NCI-H446 (cell line): ENCODE data around the gene ZNF106.

Experiments used
- DNase-seq, 2 experiments: peaks; one replicate each; lab custom pipeline; 2025; lab: John Stamatoyannopoulos, UW

ZNF106 gene

GRCh38 chr15:42490671-42491538 lies at the start of gene ZNF106:
Gene ZNF106, minus strand, starts transcription at chr15:42491141. Its CDS starts 18,852 bp downstream, at chr15:42472289.
- DNase-seq: peak; percentile 70 to 87

- no peak for DNase-seq
These were observed 42.3 kb upstream of the ZNF106 start for GRCh38 chr15:42533246-42533645.

GRCh38 chr15:42528970-42529369 lies 38.0 kb upstream of the ZNF106 start:
- DNase-seq: no peak

GRCh38 chr15:42523331-42523730 lies 32.4 kb upstream of the ZNF106 start:
- no peak for DNase-seq

- DNase-seq: no peak
These were observed 20.1 kb upstream of the ZNF106 start for GRCh38 chr15:42511007-42511391.

GRCh38 chr15:42510258-42511006 lies 19.5 kb upstream of the ZNF106 start:
- no peak for DNase-seq

- DNase-seq: no peak
These were observed 17.3 kb upstream of the ZNF106 start for GRCh38 chr15:42508263-42508690.

GRCh38 chr15:42507514-42507913 lies 16.6 kb upstream of the ZNF106 start:
- DNase-seq: no peak

- DNase-seq: no peak
These were observed 13.7 kb upstream of the ZNF106 start for GRCh38 chr15:42504631-42505030.

GRCh38 chr15:42503825-42504224 lies 12.9 kb upstream of the ZNF106 start:
- DNase-seq: no peak

- DNase-seq: no peak
These were observed 11.5 kb upstream of the ZNF106 start for GRCh38 chr15:42502477-42502876.

- peak in 1 of 2 experiments; percentile 9 for DNase-seq
These were observed 9.1 kb upstream of the ZNF106 start for GRCh38 chr15:42499858-42500609.

- no peak for DNase-seq
These were observed 7.5 kb upstream of the ZNF106 start for GRCh38 chr15:42498212-42499068.

- DNase-seq: peak; percentile 20 to 80
These were observed 4.6 kb upstream of the ZNF106 start, which contains the start of gene SNAP23 for GRCh38 chr15:42495361-42496212. Gene SNAP23, plus strand, starts transcription at chr15:42495634. Its CDS starts 16,213 bp downstream, at chr15:42511847.

- DNase-seq: no peak
These were observed 4.0 kb upstream of the ZNF106 start for GRCh38 chr15:42494998-42495360.

- DNase-seq: no peak
These were observed 2.7 kb upstream of the ZNF106 start for GRCh38 chr15:42493679-42494078.

GRCh38 chr15:42491539-42492225 lies 741 bp upstream of the ZNF106 start:
- no peak for DNase-seq

GRCh38 chr15:42490291-42490670 lies 660 bp downstream of the ZNF106 start:
- no peak for DNase-seq

- no peak for DNase-seq
These were observed 7.3 kb downstream of the ZNF106 start for GRCh38 chr15:42483677-42484076.

GRCh38 chr15:42482701-42483100 lies 8.2 kb downstream of the ZNF106 start:
- no peak for DNase-seq
